Breast epithelium (tissue), 4 donors: Measurements from ENCODE around the gene FRS2. TPM values are rescaled to one million over a fixed set of nuclear protein-coding genes. Genes with fewer than 3 reads are reported as not detected.
A peak's percentile ranks its signal among the peaks of the same experiment; 100 is the strongest.

Experiments
- DNase-seq, 2 donors: peaks; one replicate each; pipeline ENCODE4 v3.0.0-alpha.2; 2019; ENCODE audit warnings: low spot score in 2 of 2
- H3K27ac ChIP-seq, 2 donors: fragments of 200-600 bp; sonication (generic) in 1 of 2; one replicate each; pipeline ENCODE4 v1.5.1; 2016 to 2019; ENCODE audit warnings: mild to moderate bottlenecking in 1 of 2
- H3K27me3 ChIP-seq, 2 donors: fragments of 200-600 bp; sonication (generic) in 1 of 2; one replicate each; pipeline versions ENCODE4 v1.5.1 to v1.6.0; 2017 to 2019; ENCODE audit warnings: control low read depth in 1 of 2, mild to moderate bottlenecking in 1 of 2
- H3K36me3 ChIP-seq: fragments of 200-600 bp; one replicate; pipeline ENCODE4 v1.5.1; 2019
- H3K4me1 ChIP-seq, 2 donors: fragments of 200-600 bp; sonication (generic); one replicate each; pipeline ENCODE4 v1.5.1; 2016 to 2019; ENCODE audit warnings: control low read depth in 1 of 2
- H3K4me3 ChIP-seq, 3 donors: fragments of 200-600 bp; sonication (generic); 1 replicate in 2 of 3; 2 replicates in 1 of 3; pipeline ENCODE4 v1.5.1; 2016 to 2019; ENCODE audit warnings: mild to moderate bottlenecking in 3 of 3, moderate library complexity in 2 of 3
- H3K9me3 ChIP-seq, 2 donors: fragments of 200-600 bp; sonication (generic) in 1 of 2; one replicate each; pipeline ENCODE4 v1.5.1; 2016 to 2019; ENCODE audit warnings: control low read depth in 1 of 2
- CTCF ChIP-seq, 3 donors: fragments of 450-650 bp; IDR thresholded peaks; one replicate each; pipeline ENCODE4 v1.5.1; 2016 to 2017; ENCODE audit warnings: antibody characterized with exemption in 3 of 3, mild to moderate bottlenecking in 3 of 3, moderate library complexity in 3 of 3
- POLR2A ChIP-seq: fragments of 450-650 bp; IDR thresholded peaks from one replicate; pipeline ENCODE4 v1.6.1; 2016; ENCODE audit warnings: antibody characterized with exemption, mild to moderate bottlenecking, moderate library complexity
- POLR2AphosphoS5 ChIP-seq, 3 donors: sonication (generic); formaldehyde crosslinking; IDR thresholded peaks; one replicate each; pipeline ENCODE4 v1.6.1; 2017; ENCODE audit warnings: antibody characterized with exemption in 3 of 3
- intact Hi-C: fragments of 100-400 bp; cut with DNase I; formaldehyde crosslinking; loops from one replicate; pipeline ENCODE4 v1.15.1; 2023; ENCODE audit warnings: low total_unique reads
- total RNA-seq, 3 donors: library from RNA; depleted of rRNA; stranded (reverse); fragments of >200 nt; gene quantifications; one replicate each; pipeline ENCODE4 v1.1.0, GENCODE V29; 2016

The FRS2 gene
- total RNA-seq, 3 donors from 2014 or later = 54.9 to 125 (median 72.4) TPM

- Histone ChIP-seq H3K27me3 (no peaks in the 10 kb centered on the region), H3K9me3 (peaks cover 0 to 10% of the 10 kb centered on the region in 2 donors), H3K4me3 (no peak overlapping the region), H3K4me1 (no peaks in the 10 kb centered on the region), H3K36me3 (no peaks in the 10 kb centered on the region), H3K27ac (no peak overlapping the region)
- DNase-seq = no peak
- TF ChIP-seq CTCF (IDR thresholded peaks at IDR 0.05) = no peak
- TF ChIP-seq POLR2A = no peak
- TF ChIP-seq POLR2AphosphoS5 (IDR thresholded peaks at IDR 0.05) = no peak
- intact Hi-C loops = no loop called here
Measured at GRCh38 chr12:69544087-69544486, 73.9 kb downstream of the FRS2 start.

- Histone ChIP-seq H3K9me3 (peaks cover 0 to 10% of the 10 kb centered on the region in 2 donors), H3K27me3 (no peaks in the 10 kb centered on the region), H3K36me3 (no peaks in the 10 kb centered on the region), H3K4me1 (no peaks in the 10 kb centered on the region), H3K4me3 (no peak overlapping the region), H3K27ac (no peak overlapping the region)
- DNase-seq = no peak
- intact Hi-C loops = no loop called here
- TF ChIP-seq POLR2A (no peak), CTCF (IDR thresholded peaks at IDR 0.05) (no peak)
Measured at GRCh38 chr12:69545081-69545480, 74.9 kb downstream of the FRS2 start.

DNA sequence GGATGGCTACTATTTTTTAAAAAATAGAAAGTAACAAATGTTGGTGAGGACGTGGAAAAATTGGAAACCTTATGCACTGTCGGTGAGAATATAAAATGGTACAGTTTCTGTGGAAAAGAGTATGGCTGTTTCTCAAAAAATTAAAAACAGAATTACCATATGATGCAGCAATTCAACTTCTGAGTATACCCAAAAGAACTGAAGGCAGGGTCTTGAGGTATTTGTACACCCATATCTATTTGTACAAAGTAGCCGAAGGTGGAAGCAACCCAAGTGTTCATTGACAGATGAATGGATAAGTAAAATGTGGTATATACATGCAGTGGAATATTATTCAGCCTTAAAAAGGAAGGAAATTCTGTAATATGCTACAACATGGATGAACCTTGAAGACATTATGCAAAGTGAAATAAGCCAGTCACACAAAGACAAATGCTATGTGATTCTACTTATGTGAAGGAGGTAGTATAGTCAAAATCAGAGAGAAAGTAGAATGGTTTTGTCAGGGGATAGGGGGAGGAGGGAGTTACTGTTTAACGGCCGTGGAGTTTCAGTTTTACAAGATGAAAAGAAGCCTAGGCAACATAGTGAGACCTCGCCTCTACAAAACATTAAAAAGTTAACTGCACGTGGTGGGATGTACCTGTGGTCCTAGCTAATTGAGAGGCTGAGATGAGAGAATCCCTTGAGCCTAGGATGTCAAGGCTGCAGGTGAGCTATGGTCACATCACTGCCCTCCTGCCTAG lies 76.7 kb downstream of the FRS2 start:
- H3K9me3 ChIP-seq = peaks cover 0 to 10% of the 10 kb centered on the region in 2 donors
- TF ChIP-seq POLR2AphosphoS5 (IDR thresholded peaks at IDR 0.05) (no peak), POLR2A (no peak)
- no peaks in the 10 kb centered on the region for H3K4me1 ChIP-seq
- no peak for DNase-seq
- H3K27me3 ChIP-seq = no peaks in the 10 kb centered on the region
- H3K4me3 ChIP-seq = no peak overlapping the region
- no peak overlapping the region for H3K27ac ChIP-seq
- intact Hi-C loops = no loop called here
- no peaks in the 10 kb centered on the region for H3K36me3 ChIP-seq

GRCh38 chr12:69548687-69549086 lies 78.5 kb downstream of the FRS2 start:
- Histone ChIP-seq H3K4me1 (no peaks in the 10 kb centered on the region), H3K27me3 (no peaks in the 10 kb centered on the region), H3K4me3 (no peak overlapping the region), H3K36me3 (no peaks in the 10 kb centered on the region), H3K9me3 (peaks cover 0 to 10% of the 10 kb centered on the region in 2 donors), H3K27ac (no peak overlapping the region)
- TF ChIP-seq POLR2A = no peak
- no peak for TF ChIP-seq CTCF (IDR thresholded peaks at IDR 0.05)
- no peak for TF ChIP-seq POLR2AphosphoS5 (IDR thresholded peaks at IDR 0.05)
- intact Hi-C loops = no loop called here
- no peak for DNase-seq

DNA sequence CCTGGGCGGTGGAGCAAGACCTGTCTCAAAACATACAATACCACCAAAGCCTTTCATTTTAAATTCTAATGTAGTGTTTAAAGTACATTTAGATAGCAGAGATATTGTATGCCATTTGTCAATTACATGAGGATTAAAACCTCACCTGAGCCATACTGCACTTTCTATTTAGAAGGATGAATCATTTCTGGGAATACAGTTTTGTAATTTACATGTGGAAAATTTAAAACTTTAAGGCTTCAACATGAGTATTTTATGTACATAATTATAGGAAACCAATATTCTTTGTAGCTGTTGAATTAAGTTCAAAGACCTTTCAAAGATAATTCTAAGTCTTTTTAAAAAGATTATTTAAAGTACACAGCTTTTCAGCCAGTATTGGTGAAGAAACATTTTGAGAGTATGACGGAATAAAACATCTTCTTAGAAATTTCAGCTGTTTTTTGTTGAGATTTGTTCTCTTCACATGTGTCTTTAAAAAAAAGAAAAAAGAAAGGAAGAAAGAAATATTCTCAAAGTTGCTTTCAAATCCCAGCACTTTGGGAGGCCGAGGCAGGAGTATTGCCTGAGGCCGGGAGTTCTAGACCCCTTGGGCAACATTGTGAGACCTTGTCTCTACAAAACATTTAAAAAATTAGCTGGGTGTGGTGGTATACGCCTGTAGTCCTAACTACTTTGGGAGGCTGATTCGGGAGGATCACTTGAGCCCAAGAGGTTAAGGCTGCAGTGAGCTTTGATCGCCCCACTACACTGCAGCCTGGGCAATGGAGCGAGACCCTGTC lies 80.6 kb downstream of the FRS2 start:
- intact Hi-C loops = no loop called here

DNA sequence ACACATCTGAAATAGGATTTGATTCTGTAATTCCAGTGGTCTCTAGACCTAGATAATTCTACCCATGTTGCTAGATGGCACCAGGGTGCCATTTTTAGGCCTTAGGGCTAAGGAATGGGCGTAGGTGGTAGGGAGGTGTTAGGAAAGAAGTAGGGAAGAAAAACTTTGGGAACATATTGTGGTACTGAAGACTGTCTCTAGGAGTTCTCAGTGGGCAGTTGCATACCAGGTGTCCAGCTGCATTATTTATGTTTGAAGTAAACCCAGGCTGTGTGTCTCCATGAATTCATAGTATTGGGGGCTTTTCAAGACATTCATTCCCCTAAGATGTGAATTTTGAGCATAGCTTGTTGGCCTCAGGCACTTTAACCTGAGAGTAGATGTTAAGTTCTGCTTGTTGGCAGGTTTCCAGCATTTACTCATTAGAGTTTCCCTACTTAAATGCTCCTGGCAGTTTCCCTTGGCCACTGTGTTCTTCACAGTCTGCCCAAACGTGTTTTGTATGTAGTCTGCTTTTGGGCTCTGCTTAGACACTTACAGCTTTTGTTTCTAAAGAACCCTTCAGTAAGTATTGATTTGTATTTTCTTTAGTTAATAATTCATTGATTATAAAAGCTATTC lies 83.5 kb downstream of the FRS2 start:
- H3K27me3 ChIP-seq = no peaks in the 10 kb centered on the region
- peak in 1 of 2 donors; percentile 48 for DNase-seq
- H3K9me3 ChIP-seq = no peaks in the 10 kb centered on the region
- H3K4me1 ChIP-seq = no peaks in the 10 kb centered on the region
- TF ChIP-seq POLR2AphosphoS5 (IDR thresholded peaks at IDR 0.05) (no peak), POLR2A (no peak), CTCF (IDR thresholded peaks at IDR 0.05) (no peak)
- H3K36me3 ChIP-seq = no peaks in the 10 kb centered on the region
- H3K4me3 ChIP-seq = no peak overlapping the region
- intact Hi-C loops = no loop called here
- H3K27ac ChIP-seq = peak overlapping the region; percentile 10 to 66

More for the DNA sequence above, 80.6 kb downstream of the FRS2 start:
- DNase-seq = no peak
- Histone ChIP-seq H3K4me1 (no peaks in the 10 kb centered on the region), H3K9me3 (no peaks in the 10 kb centered on the region), H3K36me3 (no peaks in the 10 kb centered on the region), H3K4me3 (no peak overlapping the region), H3K27me3 (no peaks in the 10 kb centered on the region), H3K27ac (no peak overlapping the region)
- no peak for TF ChIP-seq POLR2A
- no peak for TF ChIP-seq POLR2AphosphoS5 (IDR thresholded peaks at IDR 0.05)
